Stimulated activated CD4-positive, alpha-beta T cell treated with anti-CD3 and anti-CD28 coated beads, Interleukin-15, amount 100 ng/mL, for 24 hours (primary cell): ENCODE measurements around the gene RDH12.

ENCODE experiments used
- DNase-seq: peaks from one replicate; pipeline ENCODE4 v3.0.0-alpha.2; 2020

The RDH12 gene

GRCh38 chr14:67756496-67756895 lies 54.8 kb downstream of the RDH12 start:
- no peak for DNase-seq

- DNase-seq = no peak
Observed at GRCh38 chr14:67757175-67757574, 55.5 kb downstream of the RDH12 start.

- no peak for DNase-seq
Observed at GRCh38 chr14:67759916-67760315, 58.2 kb downstream of the RDH12 start.

GRCh38 chr14:67762051-67762450 lies 60.4 kb downstream of the RDH12 start:
- no peak for DNase-seq

- DNase-seq = no peak
Observed at GRCh38 chr14:67763158-67763822, 61.6 kb downstream of the RDH12 start.

- no peak for DNase-seq
Observed at GRCh38 chr14:67764496-67764895, 62.8 kb downstream of the RDH12 start.

GRCh38 chr14:67765192-67765834 lies 63.6 kb downstream of the RDH12 start:
- DNase-seq = no peak

GRCh38 chr14:67766035-67766680 lies 64.5 kb downstream of the RDH12 start:
- DNase-seq = no peak

GRCh38 chr14:67768219-67768618 lies 66.5 kb downstream of the RDH12 start:
- no peak for DNase-seq

- no peak for DNase-seq
Observed at GRCh38 chr14:67773844-67774377, 72.2 kb downstream of the RDH12 start.

GRCh38 chr14:67776653-67777322 lies 75.1 kb downstream of the RDH12 start:
- no peak for DNase-seq

- DNase-seq = no peak
Observed at GRCh38 chr14:67778792-67779191, 77.1 kb downstream of the RDH12 start.

- no peak for DNase-seq
Observed at GRCh38 chr14:67782090-67782489, 80.4 kb downstream of the RDH12 start.
